Measurements from ENCODE around the gene TTC31.

TTC31 gene

DNA sequence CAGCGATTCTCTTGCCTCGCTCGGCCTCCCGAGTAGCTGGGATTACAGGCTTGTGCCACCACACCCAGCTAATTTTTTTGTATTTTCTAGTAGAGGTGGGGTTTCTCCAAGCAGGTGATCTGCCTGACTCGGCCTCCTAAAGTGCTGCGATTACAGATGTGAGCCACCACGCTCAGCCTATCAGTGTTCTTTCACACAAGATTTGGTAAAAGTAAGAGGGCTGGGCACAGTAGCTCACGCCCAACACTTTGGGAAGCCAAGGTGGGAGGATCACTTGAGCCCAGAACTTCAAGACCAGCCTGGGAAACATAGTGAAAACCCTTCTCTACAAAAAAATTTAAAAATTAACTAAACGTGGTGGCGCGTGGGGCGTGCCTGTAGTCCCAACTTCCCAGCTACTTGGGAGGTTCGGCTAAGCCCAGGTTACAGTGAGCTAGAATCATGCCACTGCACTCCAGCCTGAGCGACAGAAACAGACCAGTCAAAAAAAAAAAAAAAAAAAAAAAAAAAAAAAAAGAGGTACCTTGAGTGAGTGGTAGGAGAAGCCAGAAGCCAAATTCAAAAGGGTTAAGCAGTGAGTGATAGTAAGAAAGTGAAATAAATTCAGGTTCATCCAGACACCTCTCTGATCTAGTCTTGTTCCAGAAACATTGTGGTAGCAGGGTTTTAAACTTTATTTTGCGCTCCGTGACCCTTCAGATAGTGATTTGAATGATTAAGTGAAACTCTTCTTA lies 11.4 kb upstream of the TTC31 start:
- no peak for TF ChIP-seq CTCF (IDR thresholded peaks at IDR 0.05; ENCODE audit: insufficient read depth, low read depth, low read length, missing control alignments)
- no peak for DNase-seq (ENCODE audit: low read depth)
- H3K4me3 ChIP-seq (ENCODE audit: low read depth, low read length) = peak overlapping the region; percentile 87

GRCh38 chr2:74472086-74472944 lies 10.6 kb upstream of the TTC31 start, which contains the start of gene MRPL53:
Gene MRPL53 (minus strand): TSS chr2:74472680. CDS start chr2:74472660, 20 bp downstream.
- TF ChIP-seq CTCF (IDR thresholded peaks at IDR 0.05; ENCODE audit: insufficient read depth, low read depth, low read length, missing control alignments) = no peak
- peak within 1 kb of the TSS; percentile 87 for H3K4me3 ChIP-seq (ENCODE audit: low read depth, low read length)
- DNase-seq (ENCODE audit: low read depth) = peak; percentile 98

GRCh38 chr2:74472945-74473258 lies 10.0 kb upstream of the TTC31 start:
- TF ChIP-seq CTCF (IDR thresholded peaks at IDR 0.05; ENCODE audit: insufficient read depth, low read depth, low read length, missing control alignments) = no peak
- DNase-seq (ENCODE audit: low read depth) = no peak
- H3K4me3 ChIP-seq (ENCODE audit: low read depth, low read length) = peak overlapping the region; percentile 87

DNA sequence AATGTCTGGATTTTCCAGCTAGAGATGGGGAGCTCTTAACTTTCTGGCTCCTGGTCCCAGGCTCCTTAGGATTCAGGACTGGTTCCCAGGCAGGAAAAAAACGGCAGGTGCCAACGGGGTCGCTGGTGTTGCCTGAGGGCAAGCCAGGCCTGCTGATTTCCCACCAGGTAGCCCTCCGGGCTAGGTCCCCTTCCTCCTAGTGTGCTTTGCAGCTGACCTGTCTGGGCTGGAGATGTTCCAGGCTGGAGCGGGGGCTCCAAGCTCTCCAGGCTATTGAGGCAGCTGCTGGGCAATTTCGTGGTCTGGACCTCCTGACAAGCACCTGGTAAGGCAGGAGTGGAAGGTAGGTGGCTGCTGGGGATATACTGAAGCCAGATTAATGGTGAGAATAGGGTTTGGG lies 8.4 kb upstream of the TTC31 start:
- TF ChIP-seq CTCF (IDR thresholded peaks at IDR 0.05; ENCODE audit: insufficient read depth, low read depth, low read length, missing control alignments) = no peak
- no peak for DNase-seq (ENCODE audit: low read depth)
- no peak overlapping the region for H3K4me3 ChIP-seq (ENCODE audit: low read depth, low read length)

- no peak overlapping the region for H3K4me3 ChIP-seq (ENCODE audit: low read depth, low read length)
- TF ChIP-seq CTCF (IDR thresholded peaks at IDR 0.05; ENCODE audit: insufficient read depth, low read depth, low read length, missing control alignments) = peak; percentile 44
- DNase-seq (ENCODE audit: low read depth) = no peak
Measured at GRCh38 chr2:74474899-74475298, 8.0 kb upstream of the TTC31 start.

- no peak for DNase-seq (ENCODE audit: low read depth)
- no peak for TF ChIP-seq CTCF (IDR thresholded peaks at IDR 0.05; ENCODE audit: insufficient read depth, low read depth, low read length, missing control alignments)
- H3K4me3 ChIP-seq (ENCODE audit: low read depth, low read length) = peak overlapping the region; percentile 90
Measured at GRCh38 chr2:74481431-74481830, 1.4 kb upstream of the TTC31 start.
